G401 (cell line): Measurements from ENCODE around the gene TH. TPM values are rescaled to one million over a fixed set of nuclear protein-coding genes. Genes with fewer than 3 reads are reported as not detected.

ENCODE experiments used
- DNase-seq: peaks from one replicate; pipeline ENCODE4 v3.0.0-alpha.2; 2015; ENCODE audit warnings: low spot score
- in situ Hi-C: cut with HindIII; loops from 2 replicates; pipeline ENCODE4 v1.10.0; 2016; ENCODE audit warnings: low sequenced_read_pairs, mixed read lengths
- total RNA-seq: library from RNA; depleted of rRNA; stranded (reverse); fragments of >200 nt; shearing (Covaris generic); gene quantifications from 2 replicates; pipeline ENCODE4 v1.2.3, GENCODE V29; 2014

The TH gene
- total RNA-seq, 1 experiment from 2014 or later = not detected

GRCh38 chr11:2137202-2138067 is 34.2 kb downstream of the TH start:
- DNase-seq = peak; percentile 9
- in situ Hi-C loops = no loop called here

- in situ Hi-C loops = no loop called here
- DNase-seq = no peak
Measured at GRCh38 chr11:2136952-2137201, 34.7 kb downstream of the TH start.

GRCh38 chr11:2136209-2136951 is 35.2 kb downstream of the TH start:
- no peak for DNase-seq
- in situ Hi-C loops = no loop called here

- in situ Hi-C loops = no loop called here
- no peak for DNase-seq
Measured at GRCh38 chr11:2135648-2136201, 35.9 kb downstream of the TH start.

- in situ Hi-C loops = no loop called here
Measured at GRCh38 chr11:2135018-2135569, 36.5 kb downstream of the TH start.

GRCh38 chr11:2134022-2135010 is 37.3 kb downstream of the TH start:
- no peak for DNase-seq
- in situ Hi-C loops = no loop called here

More at GRCh38 chr11:2135018-2135569, 36.5 kb downstream of the TH start:
- no peak for DNase-seq

- in situ Hi-C loops = no loop called here
- DNase-seq = no peak
Measured at GRCh38 chr11:2133241-2134021, 38.2 kb downstream of the TH start.

- in situ Hi-C loops = no loop called here
- no peak for DNase-seq
Measured at GRCh38 chr11:2132874-2133240, 38.8 kb downstream of the TH start.

- in situ Hi-C loops = no loop called here
- no peak for DNase-seq
Measured at GRCh38 chr11:2132246-2132645, 39.4 kb downstream of the TH start.

GRCh38 chr11:2131371-2132236 is 40.0 kb downstream of the TH start:
- in situ Hi-C loops = no loop called here

GRCh38 chr11:2130881-2131352 is 40.7 kb downstream of the TH start:
- DNase-seq = no peak
- in situ Hi-C loops = no loop called here

More at GRCh38 chr11:2131371-2132236, 40.0 kb downstream of the TH start:
- DNase-seq = no peak

- no peak for DNase-seq
- in situ Hi-C loops = no loop called here
Measured at GRCh38 chr11:2129699-2130366, 41.8 kb downstream of the TH start.

GRCh38 chr11:2129308-2129698 is 42.3 kb downstream of the TH start:
- in situ Hi-C loops = no loop called here
- DNase-seq = no peak

- no peak for DNase-seq
Measured at GRCh38 chr11:2128511-2129307, 42.9 kb downstream of the TH start.

GRCh38 chr11:2128130-2128510 is 43.5 kb downstream of the TH start:
- DNase-seq = no peak
- in situ Hi-C loops = no loop called here

More at GRCh38 chr11:2128511-2129307, 42.9 kb downstream of the TH start:
- in situ Hi-C loops = no loop called here

GRCh38 chr11:2127482-2128129 is 44.0 kb downstream of the TH start:
- in situ Hi-C loops = no loop called here
- no peak for DNase-seq
